ENCODE data around the gene IL12RB1. TPM values are rescaled to one million over a fixed set of nuclear protein-coding genes. Genes with fewer than 3 reads are reported as not detected.
"Not testable (repeated sequence)": the region's sequence is repeated elsewhere in the genome, so short reads cannot be mapped to it uniquely, and the experiment has no call there.

Gene IL12RB1
- total RNA-seq, 3 donors from 2014 or later, result 1.8 to 4.0 (median 2.2) TPM

DNA sequence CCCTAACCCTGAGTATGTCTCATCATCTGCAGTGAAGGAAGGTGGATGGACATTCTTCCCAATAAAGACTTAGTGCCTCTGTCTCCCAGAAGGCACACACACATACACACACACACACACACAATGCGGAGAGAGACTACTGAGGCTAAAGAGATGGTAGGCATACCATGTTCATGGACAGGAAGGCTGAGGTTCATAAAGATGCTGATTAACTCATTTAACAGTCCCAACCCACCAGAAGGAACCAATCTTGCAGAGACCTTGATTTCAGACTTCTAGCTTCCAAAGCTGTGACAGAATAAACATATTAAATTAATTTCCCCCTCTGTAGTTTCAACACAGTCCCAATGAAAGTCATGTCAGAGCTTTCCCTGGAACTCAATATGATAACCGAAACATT lies 45.7 kb downstream of the IL12RB1 start:
- Histone ChIP-seq H3K4me3 (no peak overlapping the region), H3K9me3 (no peaks in the 10 kb centered on the region), H3K4me1 (ENCODE audit: low read depth) (peaks cover 12% of the 10 kb centered on the region), H3K36me3 (ENCODE audit: low read depth) (no peaks in the 10 kb centered on the region)
- DNase-seq (no peak), ATAC-seq (no peak)
- intact Hi-C loops (cut with DNase I, micrococcal nuclease), result no loop called here
- TF ChIP-seq, protein P1, sequence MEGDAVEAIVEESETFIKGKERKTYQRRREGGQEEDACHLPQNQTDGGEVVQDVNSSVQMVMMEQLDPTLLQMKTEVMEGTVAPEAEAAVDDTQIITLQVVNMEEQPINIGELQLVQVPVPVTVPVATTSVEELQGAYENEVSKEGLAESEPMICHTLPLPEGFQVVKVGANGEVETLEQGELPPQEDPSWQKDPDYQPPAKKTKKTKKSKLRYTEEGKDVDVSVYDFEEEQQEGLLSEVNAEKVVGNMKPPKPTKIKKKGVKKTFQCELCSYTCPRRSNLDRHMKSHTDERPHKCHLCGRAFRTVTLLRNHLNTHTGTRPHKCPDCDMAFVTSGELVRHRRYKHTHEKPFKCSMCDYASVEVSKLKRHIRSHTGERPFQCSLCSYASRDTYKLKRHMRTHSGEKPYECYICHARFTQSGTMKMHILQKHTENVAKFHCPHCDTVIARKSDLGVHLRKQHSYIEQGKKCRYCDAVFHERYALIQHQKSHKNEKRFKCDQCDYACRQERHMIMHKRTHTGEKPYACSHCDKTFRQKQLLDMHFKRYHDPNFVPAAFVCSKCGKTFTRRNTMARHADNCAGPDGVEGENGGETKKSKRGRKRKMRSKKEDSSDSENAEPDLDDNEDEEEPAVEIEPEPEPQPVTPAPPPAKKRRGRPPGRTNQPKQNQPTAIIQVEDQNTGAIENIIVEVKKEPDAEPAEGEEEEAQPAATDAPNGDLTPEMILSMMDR (IDR thresholded peaks at IDR 0.05), result no peak

GRCh38 chr19:18032102-18032501 lies 54.6 kb downstream of the IL12RB1 start:
- H3K4me3 ChIP-seq; intact Hi-C loops (cut with DNase I, micrococcal nuclease); DNase-seq; ATAC-seq; H3K36me3 ChIP-seq (ENCODE audit: low read depth); H3K9me3 ChIP-seq; H3K4me1 ChIP-seq (ENCODE audit: low read depth): not testable (repeated sequence)

GRCh38 chr19:18031401-18031800 lies 55.3 kb downstream of the IL12RB1 start:
- DNase-seq; intact Hi-C loops (cut with DNase I, micrococcal nuclease); H3K4me1 ChIP-seq (ENCODE audit: low read depth); H3K4me3 ChIP-seq; H3K9me3 ChIP-seq; H3K36me3 ChIP-seq (ENCODE audit: low read depth): not testable (repeated sequence)
- peak; percentile 70 for ATAC-seq

GRCh38 chr19:18029617-18030338 lies 57.0 kb downstream of the IL12RB1 start:
- H3K36me3 ChIP-seq (ENCODE audit: low read depth), result no peaks in the 10 kb centered on the region
- H3K4me1 ChIP-seq (ENCODE audit: low read depth), result peaks cover 5% of the 10 kb centered on the region
- DNase-seq, result peak; percentile 42 to 62 (median 52)
- intact Hi-C loops (cut with DNase I, micrococcal nuclease), result no loop called here
- no peaks in the 10 kb centered on the region for H3K9me3 ChIP-seq
- peak; percentile 89 for ATAC-seq
- H3K4me3 ChIP-seq, result no peak overlapping the region
- TF ChIP-seq, protein P1 (IDR thresholded peaks at IDR 0.05), result no peak

GRCh38 chr19:18027151-18027550 lies 59.6 kb downstream of the IL12RB1 start:
- Histone ChIP-seq H3K36me3 (ENCODE audit: low read depth) (no peaks in the 10 kb centered on the region), H3K4me1 (ENCODE audit: low read depth) (peaks cover 12% of the 10 kb centered on the region), H3K9me3 (no peaks in the 10 kb centered on the region), H3K4me3 (no peak overlapping the region)
- ATAC-seq (no peak), DNase-seq (no peak)
- intact Hi-C loops (cut with DNase I, micrococcal nuclease), result no loop called here
- TF ChIP-seq, protein P1 (IDR thresholded peaks at IDR 0.05), result no peak

- TF ChIP-seq, protein P1 (IDR thresholded peaks at IDR 0.05), result no peak
- intact Hi-C loops (cut with DNase I, micrococcal nuclease), result no loop called here
- DNase-seq (peak; percentile 74 to 91 (median 74)), ATAC-seq (peak; percentile 62)
- no peaks in the 10 kb centered on the region for H3K36me3 ChIP-seq (ENCODE audit: low read depth)
- H3K9me3 ChIP-seq, result no peaks in the 10 kb centered on the region
- H3K4me3 ChIP-seq, result no peak overlapping the region
- peaks cover 26% of the 10 kb centered on the region for H3K4me1 ChIP-seq (ENCODE audit: low read depth)
These were observed 63.0 kb downstream of the IL12RB1 start for GRCh38 chr19:18023622-18024251.

Measured in mucosa of descending colon (tissue), 3 donors.